Left colon (tissue), 2 donors: ENCODE data around the gene NLRC3. TPM values are rescaled to one million over a fixed set of nuclear protein-coding genes. Genes with fewer than 3 reads are reported as not detected.
"Not testable (repeated sequence)": the region's sequence is repeated elsewhere in the genome, so short reads cannot be mapped to it uniquely, and the experiment has no call there.

Source experiments
- ATAC-seq: fragments of 200-7000 bp; cut with Tn5 transposase; one replicate; pipeline ENCODE4 v1.9.1; 2020; ENCODE audit warnings: mild to moderate bottlenecking, moderate library complexity
- DNase-seq, 2 donors: peaks; one replicate each; pipeline ENCODE4 v3.0.0-alpha.2; 2020
- intact Hi-C, 2 donors: fragments of 100-400 bp; cut with DNase I in 1 of 2; cut with micrococcal nuclease in 1 of 2; formaldehyde crosslinking; loops; one replicate each; pipeline versions ENCODE4 v1.11.2 to v1.14.0; 2022; cut with DNase I, micrococcal nuclease
- total RNA-seq, 2 donors: library from RNA; stranded (reverse); fragmentation: NEBNext Ultra II Directional; extraction: Animal tissue kit (Norgen Biotek cat#: 25700); gene quantifications; one replicate each; pipeline ENCODE4 v1.2.1, GENCODE V29; 2021
- donor health status: DM: no; HTN: no; CAD: no.
- donor health status: DM: yes; HTN: yes; CAD: no.

NLRC3 gene
- total RNA-seq, 2 donors from 2014 or later, result 1.3 to 1.4 TPM

GRCh38 chr16:3527216-3527829, 49.9 kb downstream of the NLRC3 start:
- ATAC-seq, intact Hi-C loops: not testable (repeated sequence)
- DNase-seq, result peak; percentile 53 to 74

- ATAC-seq (no peak), DNase-seq (no peak)
- intact Hi-C loops, result no loop called here
Observed at GRCh38 chr16:3525951-3526350, 51.3 kb downstream of the NLRC3 start.

DNA sequence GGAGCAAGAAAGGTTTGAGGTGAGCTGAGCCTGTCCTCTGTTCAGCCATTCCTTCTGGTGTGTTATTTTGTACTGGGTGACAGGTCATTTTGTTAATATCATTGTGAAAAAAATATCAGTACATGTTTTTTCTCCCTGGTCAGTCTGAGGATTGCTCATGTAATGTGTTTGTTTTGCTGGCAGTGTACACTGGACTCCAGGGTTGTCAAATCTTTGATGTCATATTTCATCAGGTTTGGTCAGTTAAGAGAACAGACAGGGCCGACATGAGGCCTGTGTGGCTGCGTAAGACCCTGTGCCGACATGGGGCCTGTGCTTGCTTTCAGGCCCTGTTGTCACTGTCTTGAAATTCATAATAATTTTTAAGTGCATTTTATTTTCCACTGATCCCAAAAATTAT, 53.9 kb downstream of the NLRC3 start:
- no peak for ATAC-seq

GRCh38 chr16:3520841-3521240, 56.4 kb downstream of the NLRC3 start:
- intact Hi-C loops, result no loop called here
- ATAC-seq (no peak), DNase-seq (no peak)

More for the DNA sequence above, 53.9 kb downstream of the NLRC3 start:
- DNase-seq, result no peak
- intact Hi-C loops, result no loop called here

GRCh38 chr16:3520413-3520812, 56.8 kb downstream of the NLRC3 start:
- intact Hi-C loops, result no loop called here
- ATAC-seq, result no peak
- no peak for DNase-seq

GRCh38 chr16:3519581-3519980, 57.6 kb downstream of the NLRC3 start:
- DNase-seq (no peak), ATAC-seq (no peak)
- intact Hi-C loops, result no loop called here

GRCh38 chr16:3518986-3519348, 58.2 kb downstream of the NLRC3 start:
- ATAC-seq, result no peak
- DNase-seq, result no peak
- intact Hi-C loops, result no loop called here

DNA sequence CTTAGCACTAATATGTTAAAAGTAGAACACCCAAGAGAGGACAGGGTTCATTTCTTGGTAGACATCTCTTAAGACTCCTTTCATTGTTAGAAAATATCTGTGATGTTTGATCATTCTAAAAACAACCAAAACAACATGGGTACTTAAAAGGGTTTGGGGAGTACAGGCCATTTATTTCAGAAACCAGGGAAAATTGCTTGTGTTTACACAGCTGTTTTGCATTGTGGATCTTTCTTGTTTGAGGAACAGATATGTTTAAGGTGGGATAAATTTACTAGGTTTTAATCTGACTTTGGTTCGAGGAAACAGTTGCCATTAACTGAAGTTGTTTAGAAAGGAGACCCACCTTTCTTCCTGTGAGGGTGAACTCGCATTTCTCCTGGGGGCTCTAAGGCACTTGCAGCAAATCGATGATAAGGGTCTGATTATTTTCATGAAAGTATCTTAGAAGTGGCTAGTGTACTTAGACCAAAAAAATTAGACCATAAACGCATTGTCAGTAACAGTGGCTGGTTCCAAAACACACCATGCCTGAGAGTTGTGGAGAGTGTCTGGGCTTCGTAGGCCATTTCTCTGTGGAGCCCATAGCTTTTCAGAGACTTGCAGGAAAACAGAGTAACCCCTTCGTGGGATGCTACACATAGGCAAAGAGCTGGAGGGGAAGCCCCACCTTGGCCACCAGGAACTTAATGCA, 58.8 kb downstream of the NLRC3 start:
- intact Hi-C loops, result no loop called here
- ATAC-seq (no peak), DNase-seq (no peak)

DNA sequence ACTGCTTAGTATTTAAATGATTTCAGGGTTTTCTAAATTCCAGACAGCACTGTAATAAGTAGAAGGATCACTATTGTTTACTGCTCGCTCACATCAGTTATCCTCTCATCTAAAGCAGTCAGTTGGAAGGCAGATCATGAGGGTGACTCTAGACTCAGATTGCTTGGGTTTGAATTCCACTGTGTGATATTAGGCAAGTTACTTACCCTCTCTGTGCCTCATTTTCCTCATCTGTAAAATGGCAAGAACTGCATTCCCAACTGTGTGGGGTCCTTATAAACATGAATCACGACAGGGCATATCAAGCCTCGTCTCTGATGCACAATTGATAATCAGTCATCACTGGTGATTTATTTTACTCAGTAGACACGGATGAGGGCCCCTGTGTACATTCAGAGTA, 61.3 kb downstream of the NLRC3 start:
- intact Hi-C loops, result no loop called here
- no peak for DNase-seq
- no peak for ATAC-seq

DNA sequence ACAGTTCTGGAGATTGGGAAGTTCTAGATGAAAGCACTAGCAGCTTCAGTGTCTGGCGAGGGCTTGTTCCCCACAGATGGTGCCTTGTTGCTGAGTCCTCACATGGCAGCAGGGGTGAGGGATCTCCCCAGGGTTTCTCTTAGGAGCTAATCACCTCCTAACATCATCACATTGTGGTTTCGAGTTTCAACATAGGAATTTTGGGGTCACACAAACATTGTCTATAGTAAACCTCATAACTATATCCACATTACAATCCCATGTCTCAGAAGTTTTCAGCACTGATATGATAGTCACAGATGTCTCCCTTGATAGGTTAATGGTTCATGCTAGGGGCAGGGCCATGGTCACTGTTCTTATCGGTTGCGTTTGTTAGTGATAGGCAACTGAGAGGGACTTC, 62.6 kb downstream of the NLRC3 start:
- ATAC-seq, result no peak
- intact Hi-C loops, result no loop called here
- DNase-seq, result no peak

- intact Hi-C loops, result no loop called here
- no peak for ATAC-seq
- DNase-seq, result no peak
Observed at GRCh38 chr16:3513892-3514583, 63.2 kb downstream of the NLRC3 start.

DNA sequence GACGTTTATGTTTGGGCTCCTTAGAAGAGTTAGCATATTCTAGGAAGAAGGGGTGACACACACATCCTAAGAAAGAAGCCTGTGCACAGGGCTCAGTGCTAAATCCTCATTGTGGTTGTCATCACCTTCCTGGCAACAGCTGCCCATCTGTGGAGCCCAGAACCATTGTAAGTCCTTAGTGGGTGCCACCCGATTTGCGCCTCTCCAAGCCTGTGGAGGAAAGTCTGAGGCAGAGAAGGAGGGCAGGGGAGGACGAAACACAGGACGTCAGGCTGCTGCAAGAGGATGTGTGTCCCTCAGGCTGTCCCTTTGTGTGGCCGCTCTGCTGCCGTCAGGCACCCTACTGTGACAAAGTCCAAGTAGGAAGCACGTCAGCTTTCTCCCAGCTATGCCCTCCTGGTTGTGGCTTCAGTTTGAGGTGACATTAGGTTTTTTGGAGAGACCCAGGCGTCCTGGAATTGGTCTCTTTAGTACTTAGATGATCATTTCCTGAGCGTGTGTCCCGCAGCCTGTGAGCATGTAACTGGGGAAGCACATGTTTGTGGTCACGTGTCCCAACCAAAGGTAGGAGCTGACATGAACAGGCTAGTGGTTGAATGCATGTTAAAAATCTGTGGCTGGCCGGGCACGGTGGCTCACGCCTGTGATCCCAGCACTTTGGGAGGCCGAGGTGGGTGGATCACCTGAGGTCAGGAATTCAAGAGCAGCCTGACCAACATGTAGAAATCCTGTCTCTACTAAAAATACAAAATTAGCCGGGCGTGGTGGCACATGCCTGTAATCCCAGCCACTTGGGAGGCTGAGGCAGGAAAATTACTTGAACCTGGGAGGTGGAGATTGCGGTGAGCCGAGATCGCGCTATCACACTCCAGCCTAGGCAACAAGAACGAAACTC, 65.7 kb downstream of the NLRC3 start:
- DNase-seq (no peak), ATAC-seq (no peak)
- intact Hi-C loops, result no loop called here

DNA sequence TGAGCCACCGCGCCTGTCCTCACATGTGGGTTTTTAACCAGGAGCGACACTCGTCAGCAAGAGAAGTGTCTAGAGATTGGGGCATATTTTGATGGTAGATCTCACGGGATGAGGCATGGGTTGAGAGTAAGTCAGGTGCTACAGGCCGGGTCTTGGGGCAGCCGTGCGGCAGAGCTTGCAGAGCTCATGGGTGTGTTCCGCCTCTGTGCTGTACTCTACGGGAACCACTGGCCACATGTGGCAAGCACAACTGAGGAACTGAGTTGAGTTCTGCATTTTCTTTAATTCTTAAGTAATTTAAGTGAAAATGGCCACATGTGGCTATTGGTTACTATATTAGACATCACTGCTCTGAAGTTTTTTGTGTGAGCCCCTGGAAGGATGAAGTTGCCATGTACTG, 66.8 kb downstream of the NLRC3 start:
- no peak for ATAC-seq
- intact Hi-C loops, result no loop called here
- no peak for DNase-seq

DNA sequence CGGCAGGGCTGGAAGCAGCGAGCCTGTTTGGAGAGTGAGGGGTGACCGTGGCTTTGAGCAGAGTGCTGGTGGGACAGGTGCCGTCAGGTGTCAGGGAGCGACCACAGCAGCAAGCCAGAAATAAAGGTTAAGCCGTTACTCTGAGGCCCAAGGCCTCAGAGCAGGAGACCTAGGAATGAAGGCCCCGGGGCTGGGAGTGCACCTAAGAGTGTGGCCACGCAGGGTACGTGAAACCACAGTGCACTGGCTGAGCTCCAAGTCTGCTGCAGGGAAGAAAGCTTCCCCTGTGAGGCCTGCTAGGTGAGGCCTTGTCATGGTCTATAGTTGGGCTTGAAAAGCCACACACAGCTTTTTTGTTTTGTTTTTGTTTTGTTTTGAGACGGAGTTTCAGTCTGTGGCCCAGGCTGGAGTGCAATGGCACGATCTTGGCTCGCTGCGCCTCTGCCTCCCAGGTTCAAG, 67.7 kb downstream of the NLRC3 start:
- DNase-seq, result peak in 1 of 2 donors; percentile 61
- peak; percentile 27 for ATAC-seq
- intact Hi-C loops, result no loop called here

GRCh38 chr16:3508736-3509135, 68.5 kb downstream of the NLRC3 start:
- intact Hi-C loops, result no loop called here
- ATAC-seq (no peak), DNase-seq (no peak)

DNA sequence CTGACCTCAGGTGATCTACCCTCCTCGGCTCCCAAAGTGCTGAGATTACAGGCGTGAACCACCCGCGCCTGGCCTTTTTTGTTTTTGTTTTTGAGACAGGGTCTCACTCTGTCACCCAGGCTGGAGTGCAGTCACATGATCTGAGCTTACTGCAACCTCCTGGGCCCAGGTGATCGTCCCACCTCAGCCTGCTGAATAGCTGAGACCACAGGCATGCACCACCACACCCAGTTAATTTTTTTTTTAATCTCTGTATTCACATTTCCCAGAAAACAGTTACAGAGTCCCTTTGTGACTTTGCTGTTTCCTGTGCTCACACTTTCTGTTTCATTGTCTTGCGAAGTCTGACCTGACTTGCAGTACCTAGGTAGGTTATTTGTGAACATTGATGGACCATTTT, 73.7 kb downstream of the NLRC3 start:
- ATAC-seq, result no peak
- intact Hi-C loops, result no loop called here
- DNase-seq, result no peak

- DNase-seq (no peak), ATAC-seq (no peak)
- intact Hi-C loops, result no loop called here
Observed at GRCh38 chr16:3501783-3502400, 75.3 kb downstream of the NLRC3 start.

DNA sequence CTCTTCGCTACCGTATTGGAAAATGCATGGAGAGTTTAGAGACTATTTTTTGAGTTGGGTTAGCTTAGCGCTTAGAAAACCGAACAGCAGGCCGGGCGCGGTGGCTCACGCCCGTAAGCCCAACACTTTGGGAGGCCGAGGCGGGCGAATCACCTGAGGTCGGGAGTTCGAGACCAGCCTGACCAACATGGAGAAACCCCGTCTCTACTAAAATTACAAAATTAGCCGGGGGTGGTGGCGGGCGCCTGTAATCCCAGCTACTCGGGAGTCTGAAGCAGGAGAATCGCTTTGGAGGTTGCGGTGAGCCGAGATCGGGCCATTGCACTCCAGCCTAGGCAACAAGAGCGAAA, 75.8 kb downstream of the NLRC3 start:
- ATAC-seq, DNase-seq, intact Hi-C loops: not testable (repeated sequence)

GRCh38 chr16:3498988-3499387, 78.2 kb downstream of the NLRC3 start:
- DNase-seq (no peak), ATAC-seq (no peak)
- intact Hi-C loops, result no loop called here
